ENCODE results near the gene ARHGEF40.

The ARHGEF40 gene

DNA sequence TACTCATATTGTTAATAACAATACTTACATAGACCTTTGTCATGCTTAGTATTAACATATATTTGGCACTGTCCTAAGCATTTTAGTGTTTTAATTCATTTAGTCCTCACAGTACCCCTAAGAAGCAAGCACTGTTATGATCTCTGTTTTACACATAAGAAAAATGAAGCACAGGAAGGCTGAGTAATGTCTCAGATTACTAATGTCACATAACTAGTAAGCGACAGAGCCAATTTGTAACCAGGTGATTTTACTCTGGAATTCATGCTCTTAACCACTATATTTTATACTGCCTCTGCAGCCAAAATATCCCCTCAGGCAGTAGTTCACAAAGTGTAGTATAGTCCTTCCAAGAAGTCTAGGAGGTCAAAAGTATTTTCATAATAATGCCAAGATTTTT, 51.0 kb downstream of the ARHGEF40 start:
- no peak for DNase-seq (ENCODE audit: low spot score)

- no peak for DNase-seq (ENCODE audit: low spot score)
These were observed 53.3 kb downstream of the ARHGEF40 start for GRCh38 chr14:21123429-21123828.

GRCh38 chr14:21133901-21134300, 63.8 kb downstream of the ARHGEF40 start:
- no peak for DNase-seq (ENCODE audit: low spot score)

GRCh38 chr14:21136024-21136423, 65.9 kb downstream of the ARHGEF40 start:
- no peak for DNase-seq (ENCODE audit: low spot score)
